Neural cell (in vitro differentiated cells): ENCODE measurements around the gene RUVBL1.

ENCODE experiments used
- EP300 ChIP-seq: fragments of 450-650 bp; conservative IDR thresholded peaks from 2 replicates; pipeline ENCODE4 v1.6.1; 2014; ENCODE audit warnings: antibody characterized with exemption, mild to moderate bottlenecking, moderate library complexity; ENCODE audit not compliant: poor library complexity, severe bottlenecking
- MXI1 ChIP-seq: fragments of 450-650 bp; conservative IDR thresholded peaks from 2 replicates; pipeline ENCODE4 v1.6.1; 2014; ENCODE audit warnings: antibody characterized with exemption, mild to moderate bottlenecking; ENCODE audit not compliant: poor library complexity, severe bottlenecking
- RAD21 ChIP-seq: fragments of 450-650 bp; conservative IDR thresholded peaks from 2 replicates; pipeline ENCODE4 v1.6.1; 2014; ENCODE audit warnings: antibody characterized with exemption, mild to moderate bottlenecking, moderate library complexity

DNA sequence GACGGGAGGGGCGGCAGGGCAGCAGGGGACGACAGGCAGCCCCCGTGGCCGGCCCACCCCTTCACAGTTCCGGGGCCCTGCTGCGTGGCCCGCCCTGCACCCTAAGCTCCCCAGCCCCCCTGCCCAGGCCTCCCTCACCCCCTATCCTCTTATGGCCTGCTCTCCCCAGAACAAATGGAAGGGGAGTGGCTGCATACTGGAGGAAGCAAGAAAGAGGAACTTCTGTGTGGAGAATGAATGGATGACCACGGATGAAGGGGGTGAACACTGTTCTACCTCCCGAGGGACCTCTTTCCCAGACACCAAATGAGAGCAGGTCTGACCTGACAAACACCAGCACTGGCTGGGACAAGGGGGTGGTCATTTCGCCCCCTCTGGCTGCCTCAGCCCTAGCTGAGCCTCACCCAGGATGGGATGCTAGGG is 46.4 kb downstream of the RUVBL1 start:
- TF ChIP-seq EP300 (no peak), MXI1 (no peak), RAD21 (no peak)
